Right atrium auricular region (tissue), 2 donors: ENCODE data around the gene NLRP7. TPM values are rescaled to one million over a fixed set of nuclear protein-coding genes. Genes with fewer than 3 reads are reported as not detected.

ENCODE experiments used
- DNase-seq: peaks from one replicate; pipeline ENCODE4 v3.0.0-alpha.2; 2019; ENCODE audit warnings: low spot score
- H3K27ac ChIP-seq, 2 donors: fragments of 200-600 bp; sonication (generic); 1 replicate in 1 of 2; 2 replicates in 1 of 2; pipeline ENCODE4 v1.5.1; 2016 to 2019
- H3K27me3 ChIP-seq, 2 donors: fragments of 200-600 bp; sonication (generic); one replicate each; pipeline versions ENCODE4 v1.5.1 to v1.6.0; 2017 to 2019
- H3K36me3 ChIP-seq: fragments of 200-600 bp; sonication (generic); one replicate; pipeline ENCODE4 v1.5.1; 2016
- H3K4me1 ChIP-seq, 2 donors: fragments of 200-600 bp; sonication (generic); one replicate each; pipeline versions ENCODE4 v1.5.1 to v1.6.0; 2017 to 2019
- H3K4me3 ChIP-seq, 2 donors: fragments of 200-600 bp; sonication (generic); 1 replicate in 1 of 2; 2 replicates in 1 of 2; pipeline ENCODE4 v1.5.1; 2017 to 2019; ENCODE audit warnings: mild to moderate bottlenecking in 1 of 2, moderate library complexity in 1 of 2
- H3K9me3 ChIP-seq, 2 donors: fragments of 200-600 bp; sonication (generic); one replicate each; pipeline ENCODE4 v1.5.1; 2019
- total RNA-seq, 2 donors: library from RNA; depleted of rRNA; stranded (reverse); fragments of >200 nt; gene quantifications; one replicate each; pipeline ENCODE4 v1.1.0, GENCODE V29; 2016
- TF ChIP-seq, protein P1 (sequence below), 2 donors: fragments of 200-600 bp; sonication (generic); IDR thresholded peaks; one replicate each; pipeline ENCODE4 v1.5.1; 2019; ENCODE audit warnings: antibody characterized with exemption in 2 of 2

NLRP7 gene
- total RNA-seq, 2 donors from 2014 or later, result not detected

DNA sequence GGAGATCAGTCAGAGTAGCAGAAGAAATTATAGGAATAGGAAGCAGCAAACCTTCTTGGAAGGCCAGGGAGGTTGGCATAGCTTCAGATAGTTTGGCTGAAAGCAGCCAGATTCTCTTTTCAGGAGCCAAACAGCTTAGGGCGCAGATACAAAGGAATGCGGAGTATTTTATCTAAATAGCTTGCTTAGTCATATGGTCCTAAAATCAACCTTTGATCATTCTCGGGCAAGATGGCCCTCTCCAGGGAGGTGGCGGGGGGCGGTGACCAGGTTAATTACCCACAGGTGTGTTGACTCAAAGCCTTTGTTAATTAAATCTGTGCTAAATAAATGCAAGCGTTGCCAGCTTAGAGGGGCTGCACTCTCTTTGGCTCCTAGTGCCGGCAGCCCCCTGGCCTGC lies 53.9 kb downstream of the NLRP7 start:
- Histone ChIP-seq H3K9me3 (no peaks in the 10 kb centered on the region), H3K4me3 (no peak overlapping the region), H3K4me1 (no peaks in the 10 kb centered on the region), H3K27me3 (no peaks in the 10 kb centered on the region), H3K36me3 (no peaks in the 10 kb centered on the region), H3K27ac (no peak overlapping the region)
- TF ChIP-seq, protein P1, sequence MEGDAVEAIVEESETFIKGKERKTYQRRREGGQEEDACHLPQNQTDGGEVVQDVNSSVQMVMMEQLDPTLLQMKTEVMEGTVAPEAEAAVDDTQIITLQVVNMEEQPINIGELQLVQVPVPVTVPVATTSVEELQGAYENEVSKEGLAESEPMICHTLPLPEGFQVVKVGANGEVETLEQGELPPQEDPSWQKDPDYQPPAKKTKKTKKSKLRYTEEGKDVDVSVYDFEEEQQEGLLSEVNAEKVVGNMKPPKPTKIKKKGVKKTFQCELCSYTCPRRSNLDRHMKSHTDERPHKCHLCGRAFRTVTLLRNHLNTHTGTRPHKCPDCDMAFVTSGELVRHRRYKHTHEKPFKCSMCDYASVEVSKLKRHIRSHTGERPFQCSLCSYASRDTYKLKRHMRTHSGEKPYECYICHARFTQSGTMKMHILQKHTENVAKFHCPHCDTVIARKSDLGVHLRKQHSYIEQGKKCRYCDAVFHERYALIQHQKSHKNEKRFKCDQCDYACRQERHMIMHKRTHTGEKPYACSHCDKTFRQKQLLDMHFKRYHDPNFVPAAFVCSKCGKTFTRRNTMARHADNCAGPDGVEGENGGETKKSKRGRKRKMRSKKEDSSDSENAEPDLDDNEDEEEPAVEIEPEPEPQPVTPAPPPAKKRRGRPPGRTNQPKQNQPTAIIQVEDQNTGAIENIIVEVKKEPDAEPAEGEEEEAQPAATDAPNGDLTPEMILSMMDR (IDR thresholded peaks at IDR 0.05), result no peak
- no peak for DNase-seq

DNA sequence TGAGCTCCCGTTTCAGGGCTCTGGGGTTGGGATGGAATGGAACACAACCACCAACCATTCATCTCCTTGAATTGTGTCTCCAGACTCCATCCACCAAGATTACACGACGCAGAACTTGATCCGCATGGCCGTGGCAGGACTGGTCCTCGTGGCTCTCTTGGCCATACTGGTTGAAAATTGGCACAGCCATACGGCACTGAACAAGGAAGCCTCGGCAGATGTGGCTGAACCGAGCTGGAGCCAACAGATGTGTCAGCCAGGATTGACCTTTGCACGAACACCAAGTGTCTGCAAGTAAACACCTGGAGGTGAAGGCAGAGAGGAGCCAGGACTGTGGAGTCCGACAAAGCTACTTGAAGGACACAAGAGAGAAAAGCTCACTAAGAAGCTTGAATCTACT lies 57.8 kb downstream of the NLRP7 start:
- H3K36me3 ChIP-seq, result no peaks in the 10 kb centered on the region
- H3K27me3 ChIP-seq, result no peaks in the 10 kb centered on the region
- H3K4me1 ChIP-seq, result no peaks in the 10 kb centered on the region
- no peaks in the 10 kb centered on the region for H3K9me3 ChIP-seq
- no peak overlapping the region for H3K27ac ChIP-seq
- DNase-seq, result no peak
- H3K4me3 ChIP-seq, result no peak overlapping the region
- TF ChIP-seq, protein P1 (IDR thresholded peaks at IDR 0.05), result no peak

DNA sequence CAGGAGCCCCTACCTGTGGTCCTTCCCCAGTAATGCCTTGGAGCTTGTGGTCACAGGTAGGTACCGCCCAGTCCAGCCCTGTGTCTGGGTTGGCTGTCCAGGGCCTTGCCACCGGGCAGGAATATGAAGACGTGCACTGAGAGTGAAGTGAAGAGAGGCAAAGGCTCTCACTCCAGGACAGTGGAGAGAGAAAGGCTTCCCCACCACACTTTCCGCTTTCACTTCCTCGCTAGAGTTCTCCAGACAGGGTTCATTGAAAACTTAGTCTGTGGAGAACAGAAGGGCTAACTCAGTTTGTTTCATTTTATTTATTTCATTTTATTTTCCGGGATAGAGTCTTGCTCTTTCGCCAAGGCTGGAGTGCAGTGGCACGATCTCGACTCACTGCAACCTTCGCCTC lies 59.1 kb downstream of the NLRP7 start:
- Histone ChIP-seq H3K4me1 (no peaks in the 10 kb centered on the region), H3K36me3 (no peaks in the 10 kb centered on the region), H3K9me3 (no peaks in the 10 kb centered on the region), H3K27me3 (no peaks in the 10 kb centered on the region), H3K4me3 (no peak overlapping the region), H3K27ac (no peak overlapping the region)
- TF ChIP-seq, protein P1 (IDR thresholded peaks at IDR 0.05), result no peak
- DNase-seq, result no peak

DNA sequence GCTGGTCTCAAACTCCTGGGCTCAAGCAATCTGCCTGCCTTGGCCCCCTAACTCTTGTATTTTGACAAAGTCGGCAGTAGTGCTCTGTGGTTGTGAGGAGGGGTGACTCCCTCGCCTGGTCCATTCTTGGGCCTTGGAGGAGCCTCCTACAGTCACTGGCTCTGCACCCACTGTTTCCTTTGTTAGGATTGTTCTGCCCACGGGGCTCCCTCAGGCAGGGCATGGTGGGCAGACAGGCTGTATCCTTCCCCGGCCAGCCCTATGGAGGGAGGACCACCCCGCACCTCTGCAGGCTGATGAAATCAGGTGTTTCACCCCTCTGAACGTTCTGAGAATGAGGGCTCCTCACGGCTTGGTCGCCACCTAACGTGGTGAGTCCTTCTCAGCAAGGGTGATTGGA lies 64.1 kb downstream of the NLRP7 start:
- no peaks in the 10 kb centered on the region for H3K27me3 ChIP-seq

DNA sequence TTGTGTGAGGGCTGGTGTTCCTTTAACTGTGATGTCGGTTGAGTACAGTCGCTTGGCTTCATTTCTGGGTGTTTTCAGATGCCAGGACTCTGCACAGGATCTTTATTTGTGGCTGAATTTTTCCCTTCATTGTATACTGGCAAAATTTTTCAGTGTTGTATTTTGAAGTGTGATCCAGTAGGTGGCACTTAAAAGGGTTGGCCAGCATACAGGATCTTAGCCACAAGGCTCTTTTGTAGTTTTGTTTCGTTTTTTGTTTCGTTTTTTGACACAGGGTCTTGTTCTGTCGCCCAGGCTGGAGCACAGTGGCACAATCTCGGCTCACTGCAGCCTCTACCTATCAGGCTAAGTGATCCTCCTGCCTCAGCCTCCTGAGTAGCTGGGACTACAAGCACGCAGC lies 64.6 kb downstream of the NLRP7 start:
- Histone ChIP-seq H3K27ac (no peak overlapping the region), H3K4me1 (no peaks in the 10 kb centered on the region), H3K36me3 (no peaks in the 10 kb centered on the region), H3K4me3 (no peak overlapping the region), H3K27me3 (no peaks in the 10 kb centered on the region), H3K9me3 (no peaks in the 10 kb centered on the region)
- DNase-seq, result no peak
- TF ChIP-seq, protein P1 (IDR thresholded peaks at IDR 0.05), result no peak

More for the DNA sequence above, 64.1 kb downstream of the NLRP7 start:
- TF ChIP-seq, protein P1 (IDR thresholded peaks at IDR 0.05), result no peak
- no peaks in the 10 kb centered on the region for H3K9me3 ChIP-seq
- no peak overlapping the region for H3K27ac ChIP-seq
- no peak overlapping the region for H3K4me3 ChIP-seq
- DNase-seq, result no peak
- no peaks in the 10 kb centered on the region for H3K36me3 ChIP-seq
- no peaks in the 10 kb centered on the region for H3K4me1 ChIP-seq

DNA sequence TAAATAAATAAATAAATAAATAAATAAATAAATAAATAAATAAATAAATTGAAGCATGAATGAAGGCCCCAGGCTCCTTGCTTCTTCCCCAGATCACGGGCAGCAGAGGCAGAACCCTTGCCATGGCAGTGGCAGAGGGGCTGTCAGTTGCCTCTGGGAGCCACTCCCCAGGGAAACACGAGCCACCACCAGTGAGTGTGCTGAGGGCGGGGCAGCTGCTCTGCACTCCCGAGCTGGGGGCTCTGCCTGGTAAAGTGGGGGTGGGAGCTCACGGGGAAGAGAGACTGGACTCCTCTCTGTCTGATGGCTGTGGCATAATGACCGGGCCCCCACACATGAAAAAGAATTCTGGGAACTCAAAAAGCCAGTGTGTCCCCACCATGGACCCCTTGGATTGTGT lies 65.4 kb downstream of the NLRP7 start:
- Histone ChIP-seq H3K27ac (no peak overlapping the region), H3K9me3 (no peaks in the 10 kb centered on the region), H3K4me3 (no peak overlapping the region), H3K36me3 (no peaks in the 10 kb centered on the region), H3K27me3 (no peaks in the 10 kb centered on the region), H3K4me1 (no peaks in the 10 kb centered on the region)
- no peak for DNase-seq
- TF ChIP-seq, protein P1 (IDR thresholded peaks at IDR 0.05), result no peak
